SW480 (cell line): ENCODE measurements around the gene MYZAP.

Experiments used
- DNase-seq: peaks from one replicate; pipeline ENCODE4 v3.0.0-alpha.2; 2016; ENCODE audit warnings: low spot score

The MYZAP gene

DNA sequence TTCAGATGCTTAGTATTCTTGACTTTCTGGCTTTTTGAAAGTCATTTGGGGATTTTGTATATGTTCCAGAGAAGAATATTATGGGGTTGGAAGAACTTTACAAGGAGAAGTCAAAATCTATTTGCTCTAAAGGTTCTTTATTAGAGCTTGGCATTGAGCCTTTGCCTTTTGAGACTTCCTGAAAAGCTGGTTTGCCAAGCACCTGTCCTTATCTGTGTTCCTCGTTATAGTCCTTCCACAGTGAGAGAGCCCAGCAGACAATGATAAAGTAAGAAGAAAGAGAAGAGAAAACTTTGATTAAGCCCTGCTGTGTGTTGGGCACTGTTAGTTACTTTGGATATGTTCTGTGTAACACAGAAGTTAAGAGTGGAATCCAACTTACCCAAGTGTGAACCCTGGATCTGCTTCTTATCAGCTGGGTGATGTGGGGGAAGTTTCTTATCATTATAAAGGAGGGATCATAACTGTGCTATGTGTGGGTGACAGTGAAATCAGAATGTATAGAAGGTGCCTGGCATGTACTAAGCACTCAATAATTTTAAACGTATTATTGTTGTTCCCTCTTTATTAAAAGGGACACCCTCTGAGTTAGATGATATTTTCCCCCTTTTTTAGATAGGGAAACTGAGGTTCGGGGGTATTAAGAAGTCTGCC, 70.5 kb downstream of the MYZAP start:
- no peak for DNase-seq

DNA sequence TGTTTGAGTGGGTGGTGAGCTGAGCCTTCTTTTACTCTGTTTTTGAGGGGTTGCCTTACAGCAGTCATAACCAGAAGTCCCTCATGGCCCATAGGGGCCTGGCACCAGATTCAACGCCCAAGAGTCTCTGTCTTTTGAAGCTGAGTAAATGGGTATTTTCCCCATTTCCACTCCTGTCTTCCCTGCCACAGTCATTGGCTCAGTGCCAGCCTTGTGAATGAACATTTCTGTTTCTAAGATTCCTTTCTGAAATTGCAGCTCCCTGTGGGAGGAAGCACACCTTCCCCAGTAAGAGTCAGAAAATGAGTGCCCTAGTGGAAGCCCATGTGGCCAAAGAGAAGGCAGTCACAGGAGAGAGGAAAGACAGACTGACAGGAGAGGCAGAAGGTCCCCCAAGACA, 71.1 kb downstream of the MYZAP start:
- DNase-seq, result no peak

DNA sequence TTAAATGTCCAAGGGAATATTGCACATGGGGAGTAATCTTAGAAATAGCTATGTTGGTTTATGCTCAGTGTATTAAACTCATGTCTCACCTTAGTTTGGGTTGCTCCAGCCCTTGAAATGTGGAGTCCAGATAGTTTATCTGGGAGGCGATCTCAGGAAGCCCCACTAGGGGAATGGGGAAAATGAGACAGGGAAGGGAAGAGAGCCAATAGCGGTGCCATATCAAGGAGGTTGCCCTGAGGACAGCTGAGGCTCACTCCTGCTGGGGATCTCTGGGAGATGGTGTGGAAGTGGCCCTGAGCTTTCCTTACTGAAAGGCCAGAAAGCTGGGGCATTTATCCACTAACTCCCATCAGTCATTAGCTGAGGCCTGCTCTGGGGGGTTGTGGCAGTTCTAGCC, 71.6 kb downstream of the MYZAP start:
- DNase-seq, result no peak

DNA sequence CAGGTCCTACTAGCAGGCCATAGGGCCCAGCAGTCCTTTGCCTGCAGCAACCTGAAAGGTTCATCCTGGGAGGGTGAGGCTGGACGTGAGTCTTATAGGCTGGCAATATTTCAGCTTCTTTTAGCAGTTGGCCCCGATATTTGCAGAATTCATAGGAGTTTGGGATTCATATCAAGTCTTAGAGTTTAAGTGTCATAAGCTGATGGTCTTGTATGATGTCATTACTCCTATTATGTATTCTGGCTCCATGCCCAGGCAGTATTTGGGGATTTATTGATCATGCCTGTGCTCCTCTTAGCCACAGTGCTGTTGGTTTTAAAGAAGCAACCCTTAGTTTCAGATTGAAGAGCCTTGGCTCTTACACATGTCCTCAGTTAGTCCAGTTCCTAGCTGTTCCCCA, 73.5 kb downstream of the MYZAP start:
- DNase-seq, result no peak

DNA sequence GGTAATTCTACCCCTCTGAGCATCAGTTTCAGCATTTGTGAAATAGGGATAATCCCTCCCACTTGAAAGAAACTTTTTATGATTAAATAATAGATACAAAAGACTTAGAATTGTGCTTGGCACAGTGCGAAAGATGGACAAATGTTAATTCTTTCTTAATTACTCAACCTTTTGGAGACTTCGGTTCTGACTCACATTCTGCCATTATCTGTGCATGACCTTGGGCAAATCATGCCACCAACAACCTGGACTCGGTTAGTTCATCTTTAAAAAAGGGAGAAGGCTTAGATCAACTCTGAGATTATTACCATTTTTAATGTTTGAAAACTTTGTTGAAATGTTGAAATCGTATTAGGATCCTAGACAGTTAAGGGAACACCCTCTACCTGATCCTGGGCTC, 74.2 kb downstream of the MYZAP start:
- DNase-seq, result no peak

DNA sequence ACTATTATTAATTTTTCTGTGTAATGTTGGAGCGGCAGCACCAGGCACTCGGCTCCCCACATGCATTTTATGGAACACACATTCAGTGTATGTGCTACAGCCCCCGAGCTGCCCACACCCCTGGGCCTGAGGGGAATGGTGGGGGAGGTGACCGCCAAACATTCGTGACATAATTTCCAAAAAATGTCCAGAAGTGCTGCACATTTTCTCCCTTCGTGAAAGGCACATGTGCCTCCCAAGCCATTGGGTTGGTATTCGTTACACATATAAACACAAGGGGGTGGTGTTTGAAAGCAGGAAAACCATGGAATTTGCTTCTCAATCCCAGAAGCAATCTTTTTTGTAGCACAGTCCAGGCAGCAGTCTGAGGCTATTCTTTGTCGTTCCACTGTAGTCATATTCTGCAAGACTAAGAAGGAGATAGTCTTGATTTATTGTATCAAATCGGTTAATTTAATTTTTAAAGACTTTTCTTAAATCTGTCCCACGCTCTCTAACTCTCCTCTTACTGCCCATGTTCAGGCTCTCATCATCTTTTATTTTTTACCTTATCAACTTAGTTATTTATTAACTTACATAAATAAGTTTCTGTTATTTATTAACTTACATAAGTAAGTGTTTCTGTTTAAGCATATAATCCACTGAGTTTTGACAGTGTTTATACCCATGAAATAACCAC, 75.6 kb downstream of the MYZAP start:
- DNase-seq, result peak; percentile 44

DNA sequence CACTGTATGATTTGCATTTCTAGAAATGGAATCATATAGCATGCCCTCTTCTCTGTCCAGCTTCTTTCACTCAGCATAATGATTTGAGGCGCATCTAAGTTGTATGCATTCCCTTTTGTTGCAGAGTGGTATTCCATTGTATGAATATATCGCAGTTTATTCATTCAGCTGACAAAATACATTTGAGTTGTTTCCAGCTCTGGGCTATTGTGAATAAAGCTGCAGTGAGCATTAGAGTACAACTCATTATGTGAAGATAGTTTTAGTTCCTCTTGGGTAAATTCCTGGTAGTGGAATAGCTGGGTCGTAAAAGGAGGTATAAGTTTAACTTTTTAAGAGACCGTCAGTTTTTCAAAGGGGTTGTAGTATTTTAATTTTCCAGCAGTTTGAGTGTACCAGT, 76.3 kb downstream of the MYZAP start:
- no peak for DNase-seq

DNA sequence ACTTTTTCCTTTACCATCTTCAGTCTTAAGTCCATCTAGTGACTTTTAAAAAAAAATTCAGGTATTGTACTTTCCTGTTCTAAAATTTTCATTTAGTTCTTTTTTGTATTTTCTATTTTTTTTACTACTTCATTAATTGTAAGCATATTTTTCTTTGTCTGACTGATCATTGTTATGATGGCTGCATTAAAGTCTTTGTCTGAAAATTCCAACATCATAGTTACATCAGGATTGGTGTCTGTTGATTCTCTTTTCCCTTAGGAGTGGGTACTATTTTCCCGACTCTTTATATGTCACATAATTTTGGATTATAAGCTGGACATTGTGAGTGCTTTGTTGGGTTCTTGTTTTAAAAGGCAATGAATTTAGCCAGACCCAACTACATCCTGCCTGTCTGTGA, 79.9 kb downstream of the MYZAP start:
- no peak for DNase-seq

DNA sequence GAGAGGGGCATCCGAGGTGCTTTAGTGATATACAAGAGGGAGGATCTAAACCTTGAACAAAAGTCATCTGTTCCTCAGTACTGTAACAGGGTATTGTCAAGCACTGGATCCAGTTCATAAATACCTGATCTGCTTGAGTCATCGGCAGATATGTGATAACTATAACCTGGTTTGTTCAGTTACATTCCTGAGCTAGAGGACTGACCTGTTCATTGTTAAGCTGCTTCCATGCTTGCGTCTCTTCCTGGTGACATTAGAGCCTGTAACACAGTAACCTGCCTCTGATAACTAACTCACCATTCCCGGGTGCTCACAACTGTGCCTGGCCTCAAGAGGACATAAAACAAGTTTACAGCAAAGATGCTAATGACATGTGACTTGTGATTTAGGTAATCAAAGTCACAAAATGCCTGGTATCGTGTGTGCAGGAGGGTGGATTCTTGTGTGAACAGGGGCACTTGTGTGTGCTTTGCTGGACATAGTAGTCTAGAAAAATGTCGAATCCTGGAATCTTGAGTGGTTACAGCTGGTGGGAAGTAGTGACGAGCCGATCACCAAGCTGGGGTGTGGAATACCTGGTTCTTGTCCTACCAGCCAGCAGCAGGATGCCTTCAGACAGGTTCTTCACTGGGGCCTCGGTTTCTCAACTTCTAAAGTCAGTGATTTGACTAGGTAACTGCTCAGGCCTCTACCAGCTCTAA, 83.9 kb downstream of the MYZAP start:
- DNase-seq, result no peak

DNA sequence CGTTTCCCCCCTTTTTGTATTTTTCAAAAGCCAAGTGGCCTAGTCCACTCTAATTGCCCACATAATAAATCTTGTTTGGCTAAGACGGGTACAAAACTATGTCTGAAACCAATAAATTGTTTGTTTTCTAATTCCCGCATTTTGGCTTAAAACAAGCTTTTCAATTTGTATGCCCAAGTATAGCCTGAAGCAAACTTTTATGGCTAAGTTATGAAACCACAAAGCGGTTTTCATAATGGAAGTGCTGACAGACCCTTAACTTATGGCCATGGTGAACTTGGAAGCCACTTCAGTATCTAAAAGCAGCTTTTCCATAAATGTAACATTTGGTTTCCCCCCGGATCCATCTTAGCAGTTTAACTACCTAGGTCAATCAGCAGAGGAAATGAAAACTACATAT, 84.9 kb downstream of the MYZAP start:
- DNase-seq, result no peak

DNA sequence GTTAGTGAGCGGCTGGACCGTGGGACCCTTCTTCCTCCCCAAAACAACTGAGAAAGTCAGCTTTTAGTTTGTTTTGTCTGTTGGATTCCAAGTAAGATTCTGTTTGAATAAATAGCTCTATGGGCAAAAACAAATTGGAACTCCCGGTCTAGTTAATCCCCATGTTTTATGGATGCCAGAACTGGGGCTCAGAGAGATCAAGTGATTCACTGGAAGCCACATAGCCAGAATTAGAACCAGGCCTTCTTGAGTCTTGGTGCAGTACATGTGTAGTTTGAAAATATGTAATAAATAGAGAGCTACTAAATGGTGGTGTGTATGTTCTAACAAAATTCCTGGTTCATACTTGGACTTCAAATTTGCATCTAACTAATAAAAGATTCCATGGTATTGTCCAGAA, 85.5 kb downstream of the MYZAP start:
- no peak for DNase-seq

DNA sequence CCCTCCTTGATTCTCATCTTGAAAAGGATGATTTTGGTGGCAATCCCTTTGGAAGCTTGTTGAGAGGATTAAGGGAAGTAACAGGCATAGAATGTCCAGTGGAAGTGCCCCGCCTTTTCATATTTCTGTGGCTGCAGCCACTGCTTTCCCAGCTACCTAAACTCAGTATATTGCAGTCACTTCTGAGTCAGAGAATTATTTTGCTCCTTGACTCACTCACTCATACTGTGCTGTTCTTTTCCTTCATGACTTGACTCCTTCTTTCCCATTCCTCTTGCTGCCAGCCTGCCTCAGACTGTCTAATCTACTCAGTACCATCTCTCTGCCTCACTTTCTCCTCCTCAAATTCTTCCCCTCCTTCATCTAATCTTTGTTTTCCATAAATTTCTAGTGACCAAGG, 88.3 kb downstream of the MYZAP start:
- no peak for DNase-seq

DNA sequence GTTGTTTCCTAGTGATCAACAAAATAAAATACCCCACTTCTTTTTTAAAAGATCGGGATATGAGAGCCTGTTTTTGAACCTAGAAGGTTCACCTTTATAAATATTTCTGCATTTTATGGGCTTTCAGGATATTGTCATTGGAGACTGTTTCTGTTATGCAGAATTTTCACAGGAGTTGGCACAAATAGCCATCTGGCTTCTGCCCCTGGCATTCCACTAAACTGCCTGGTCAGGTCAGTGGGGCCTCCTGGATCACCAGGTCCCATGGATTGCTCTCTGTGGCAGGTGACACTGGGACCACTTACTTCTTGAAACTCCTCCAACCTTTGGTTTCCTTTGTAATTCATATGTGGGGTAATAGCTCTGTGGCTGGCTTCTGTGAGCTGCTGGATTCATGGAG, 89.3 kb downstream of the MYZAP start:
- no peak for DNase-seq

DNA sequence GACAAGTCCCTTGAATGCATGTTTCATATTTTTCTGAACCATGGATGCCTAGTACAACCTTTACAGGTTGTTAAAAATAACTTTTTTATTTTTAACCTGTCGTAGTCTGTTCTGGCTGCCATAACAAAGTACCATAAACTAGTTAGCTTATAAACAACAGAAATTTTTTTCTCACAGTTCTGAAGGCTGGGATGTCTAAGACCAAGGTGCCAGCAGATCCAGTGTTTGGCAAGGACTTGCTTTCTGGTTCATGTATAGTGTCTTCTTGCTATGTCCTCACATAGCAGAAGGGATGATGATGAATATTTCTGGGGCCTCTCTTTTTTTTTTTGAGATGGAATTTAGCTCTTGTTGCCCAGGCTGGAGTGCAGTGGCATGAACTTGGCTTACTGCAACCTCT, 91.8 kb downstream of the MYZAP start:
- no peak for DNase-seq

DNA sequence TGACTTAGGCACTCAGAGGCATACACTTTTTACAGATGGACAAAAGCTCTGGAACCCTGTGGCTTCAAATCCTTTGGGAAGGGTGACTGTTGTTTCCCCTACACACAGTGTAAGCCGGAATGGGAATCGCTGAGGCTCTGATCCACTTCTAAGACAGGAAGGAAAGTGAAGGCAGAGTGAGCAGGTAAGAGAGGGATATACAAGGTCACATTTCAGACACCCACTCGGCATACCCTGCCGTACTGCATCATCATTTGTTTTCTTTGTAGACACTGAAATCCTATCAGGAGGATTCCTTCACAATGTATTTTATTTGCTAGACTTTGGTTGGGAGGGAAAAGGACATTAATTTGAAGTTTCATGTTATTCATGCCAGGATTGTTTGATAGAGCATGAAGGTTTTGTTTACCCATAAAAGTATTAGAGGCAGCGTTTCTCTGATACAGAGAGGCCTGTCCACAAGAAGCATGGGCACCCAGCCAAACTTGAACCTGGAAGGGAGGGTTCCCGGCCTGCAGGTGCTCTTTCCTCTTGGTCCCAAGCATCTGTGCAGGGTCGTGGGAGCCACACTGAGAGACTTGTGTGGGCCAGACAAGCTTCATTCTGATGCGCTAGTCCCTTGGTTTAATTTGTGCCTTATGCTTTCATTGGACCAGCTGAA, 92.9 kb downstream of the MYZAP start:
- DNase-seq, result no peak

DNA sequence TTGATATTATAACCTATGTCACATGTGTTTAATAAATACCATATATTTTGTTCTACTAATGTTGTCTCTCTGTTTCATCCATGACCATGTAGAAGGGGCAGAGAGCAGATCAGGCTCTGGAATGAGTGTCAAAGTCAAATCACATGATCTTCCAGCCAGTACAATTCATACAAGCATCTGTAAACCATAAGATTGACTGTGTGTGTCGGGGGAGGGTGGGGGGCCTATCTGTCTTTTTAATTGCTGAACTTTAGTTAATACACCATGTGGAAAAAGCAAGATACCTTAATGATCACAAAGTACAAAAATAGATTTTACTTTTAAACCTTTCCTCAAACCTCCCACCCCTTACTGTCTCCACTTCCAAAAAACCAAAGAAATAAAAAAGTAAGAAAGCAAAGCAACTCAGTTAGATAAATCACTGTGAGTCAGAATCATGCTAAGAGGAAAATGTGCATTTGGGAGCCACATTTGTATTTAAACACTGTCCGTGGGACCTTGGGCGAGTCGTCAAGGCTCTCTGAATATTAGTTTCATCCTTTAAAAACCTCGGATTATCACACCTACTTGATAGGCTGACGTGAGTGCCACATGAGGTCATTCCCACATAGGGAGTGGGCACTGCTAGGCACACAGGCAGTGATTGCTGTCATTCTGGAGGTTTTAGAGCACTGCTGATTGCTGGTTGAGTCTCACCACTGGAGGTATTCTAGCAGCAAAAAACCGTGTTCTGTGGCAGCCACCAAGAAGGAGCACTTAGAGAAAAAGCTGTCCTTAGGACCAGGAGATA, 93.8 kb downstream of the MYZAP start:
- no peak for DNase-seq

DNA sequence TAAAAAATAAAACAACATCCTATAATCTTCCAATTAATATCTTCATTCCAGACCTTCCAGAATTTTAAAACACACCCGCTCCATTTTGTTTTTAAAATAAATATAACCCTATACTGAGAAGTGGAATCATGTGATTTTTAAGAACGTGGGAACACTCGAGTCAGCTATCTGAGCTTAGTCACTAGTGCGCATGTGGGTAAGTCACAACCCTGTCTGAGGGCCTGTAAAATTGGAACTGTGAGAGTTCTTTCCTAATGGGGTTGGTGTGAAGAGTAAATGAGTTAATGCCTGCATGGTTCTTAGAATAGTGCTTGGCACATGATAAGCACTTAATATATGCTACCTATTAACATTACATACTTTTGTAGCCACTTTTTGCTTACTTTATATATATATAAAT, 95.0 kb downstream of the MYZAP start:
- DNase-seq, result no peak

DNA sequence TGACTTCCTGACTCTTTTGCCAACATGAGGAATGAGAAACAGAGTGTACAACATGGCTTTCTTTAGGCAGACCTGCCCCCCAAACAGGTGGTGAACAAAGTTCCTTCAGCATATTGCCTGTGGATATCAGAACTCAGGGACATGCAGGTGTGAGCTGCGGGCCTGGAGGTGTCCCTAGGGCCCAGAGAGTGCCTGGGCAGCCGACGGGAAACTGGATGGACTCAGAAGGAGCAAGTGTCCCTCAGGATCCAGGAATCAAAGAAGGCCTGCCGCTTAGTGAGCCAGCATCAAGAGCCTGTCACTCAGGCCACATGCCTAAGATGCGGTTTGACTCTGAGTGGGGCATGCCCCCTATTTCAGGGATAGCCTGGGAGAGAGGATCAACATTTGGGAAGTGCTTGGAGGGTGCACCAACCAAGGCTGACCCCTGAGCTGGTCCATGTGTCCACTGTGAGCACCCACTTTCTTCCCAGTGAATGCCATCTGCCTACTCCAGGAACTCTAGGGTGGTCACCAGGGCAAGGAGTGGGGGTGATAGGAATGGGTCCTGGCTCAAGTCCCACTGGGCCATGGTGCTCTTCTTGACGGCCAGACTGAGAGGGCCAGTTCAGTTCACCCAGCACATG, 98.8 kb downstream of the MYZAP start:
- no peak for DNase-seq

DNA sequence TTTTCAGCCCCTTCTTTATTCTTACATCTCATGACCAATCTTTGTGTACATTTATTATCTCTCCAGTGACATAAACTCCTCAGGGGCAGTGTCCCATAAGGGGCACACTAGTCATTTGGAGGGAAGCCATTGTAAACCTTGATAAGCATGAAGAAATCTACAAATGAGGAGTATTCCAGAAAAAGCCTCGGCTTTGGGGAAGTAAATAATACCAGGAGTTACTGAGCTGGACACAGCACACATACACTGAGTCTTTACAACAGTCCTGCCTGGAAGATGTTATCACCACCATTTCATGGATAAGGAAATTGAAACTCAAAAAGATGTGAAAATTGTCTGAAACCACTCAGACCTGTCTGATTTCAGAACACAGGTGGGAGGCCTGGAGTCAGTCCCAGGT, 99.4 kb downstream of the MYZAP start:
- no peak for DNase-seq

DNA sequence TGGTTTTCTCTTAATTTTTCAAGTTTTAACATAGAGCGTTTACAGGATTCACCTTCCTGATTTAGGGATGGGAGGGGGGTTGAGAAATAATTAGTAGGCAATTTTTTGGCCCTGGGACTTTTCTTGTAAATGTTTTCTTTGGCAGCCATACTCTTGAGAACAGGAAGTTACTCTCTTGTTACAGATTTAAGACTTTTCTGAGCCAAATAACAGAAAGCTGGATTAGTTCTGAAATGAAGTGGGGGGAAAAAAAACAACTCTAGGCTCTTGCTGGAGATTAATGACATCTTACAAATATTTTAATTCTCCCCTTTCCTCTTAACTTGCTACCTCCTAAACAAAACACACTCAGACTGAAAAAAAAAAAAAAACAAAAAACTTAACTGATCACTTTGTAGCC, 101.0 kb downstream of the MYZAP start:
- no peak for DNase-seq

DNA sequence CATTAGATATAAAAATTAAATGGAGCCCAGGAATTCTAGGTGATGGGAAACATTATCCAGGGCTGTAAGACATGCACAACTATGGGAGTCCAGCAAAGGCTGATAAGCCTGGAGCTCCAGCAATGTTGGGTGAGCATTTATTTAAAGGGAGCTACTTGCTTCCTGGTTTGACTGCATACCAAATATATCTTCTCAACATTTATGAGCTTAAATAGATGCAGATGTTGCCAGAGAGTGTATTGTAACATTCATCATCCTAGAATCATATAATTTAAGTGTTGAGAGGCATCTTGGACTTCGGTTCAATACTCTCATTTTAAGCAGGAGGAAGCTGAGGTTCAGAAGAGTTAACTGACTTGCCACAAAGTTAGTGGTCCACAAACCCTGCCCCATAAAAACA, 102.6 kb downstream of the MYZAP start:
- no peak for DNase-seq

DNA sequence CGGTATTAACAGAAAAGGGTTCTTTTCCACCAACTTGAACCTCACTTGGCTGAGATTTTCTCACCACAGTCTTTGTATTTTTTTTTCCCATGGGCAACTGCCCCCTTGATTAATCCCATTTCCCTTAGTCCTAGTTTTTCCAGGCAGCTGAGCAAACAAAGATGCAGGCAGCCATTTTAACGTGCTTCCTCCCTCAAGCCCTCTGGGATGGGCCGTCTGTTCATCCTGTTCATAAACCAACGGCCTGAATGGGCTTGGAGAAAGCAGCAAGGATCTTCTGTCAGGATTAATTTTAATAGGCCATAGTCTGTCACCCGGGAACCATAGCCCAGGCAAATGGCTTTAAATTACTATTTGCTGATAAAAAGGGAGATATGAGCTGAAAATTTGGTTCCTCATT, 104.4 kb downstream of the MYZAP start:
- no peak for DNase-seq
